PC-3 (cell line): Measurements from ENCODE around the gene ING3. TPM values are rescaled to one million over a fixed set of nuclear protein-coding genes. Genes with fewer than 3 reads are reported as not detected.

Experiments used
- ATAC-seq: fragments of 200-7000 bp; cut with Tn5 transposase; 2 replicates; pipeline ENCODE4 v1.9.1; 2020; ENCODE audit warnings: mild to moderate bottlenecking, moderate library complexity
- BruUV-seq: library from RNA; stranded (reverse); fragments of 400-500 nt; replicated peaks from 2 replicates; lab custom pipeline; 2021; lab: Mats Ljungman, UMichigan
- CTCF ChIA-PET: fragments of 300-600 bp; sonication (Branson Sonifier 250); formaldehyde crosslinking; loops from one replicate; lab custom pipeline; 2022; ENCODE audit warnings: antibody characterized with exemption; lab: Charles Lee
- POLR2A ChIA-PET: fragments of 300-600 bp; sonication (Branson Sonifier 250); formaldehyde crosslinking; loops from one replicate; lab custom pipeline; 2022; ENCODE audit warnings: antibody characterized with exemption; ENCODE audit not compliant: unreplicated experiment; lab: Charles Lee
- DNase-seq: peaks from one replicate; pipeline ENCODE4 v3.0.0-alpha.2; 2015
- H2AFZ ChIP-seq: fragments of 300-600 bp; sonication (generic); 2 replicates; pipeline ENCODE4 v1.6.0; 2016; ENCODE audit warnings: antibody characterized with exemption, low read length
- H3F3A ChIP-seq: fragments of 300-600 bp; sonication (generic); one replicate; pipeline ENCODE4 v1.6.0; 2017; ENCODE audit warnings: antibody characterized with exemption, low read length, control low read depth, mild to moderate bottlenecking; ENCODE audit not compliant: unreplicated experiment
- H3K27ac ChIP-seq: fragments of 300-600 bp; sonication (generic); 2 replicates; pipeline ENCODE4 v1.5.1; 2016; ENCODE audit warnings: mild to moderate bottlenecking, low read length
- H3K27me3 ChIP-seq: fragments of 300-600 bp; sonication (generic); 2 replicates; pipeline ENCODE4 v1.6.1; 2016; ENCODE audit warnings: low read length, mixed read lengths
- H3K36me3 ChIP-seq: fragments of 300-600 bp; sonication (generic); 2 replicates; pipeline ENCODE4 v1.6.1; 2016; ENCODE audit warnings: low read depth, mixed run types, low read length, mixed read lengths
- H3K4me1 ChIP-seq: fragments of 300-600 bp; sonication (generic); 2 replicates; pipeline ENCODE4 v1.5.1; 2016; ENCODE audit warnings: low read length; ENCODE audit not compliant: insufficient read depth
- H3K4me2 ChIP-seq: fragments of 300-600 bp; sonication (generic); 2 replicates; pipeline ENCODE4 v1.6.0; 2016; ENCODE audit warnings: low read length
- H3K4me3 ChIP-seq: fragments of 300-600 bp; sonication (generic); 2 replicates; pipeline ENCODE4 v1.5.1; 2016; ENCODE audit warnings: mild to moderate bottlenecking, low read length, mixed read lengths
- H3K79me2 ChIP-seq: fragments of 300-600 bp; sonication (generic); 2 replicates; pipeline ENCODE4 v1.6.1; 2017; ENCODE audit warnings: low read length, mixed read lengths
- H3K9ac ChIP-seq: fragments of 300-600 bp; sonication (generic); 2 replicates; pipeline ENCODE4 v1.6.0; 2016; ENCODE audit warnings: mild to moderate bottlenecking, low read length
- H3K9me2 ChIP-seq: fragments of 300-600 bp; sonication (generic); replicated peaks from 2 replicates; pipeline ENCODE4 v1.6.1; 2016; ENCODE audit warnings: mixed run types, low read length, mixed read lengths
- H3K9me3 ChIP-seq: fragments of 300-600 bp; sonication (generic); 2 replicates; pipeline ENCODE4 v1.6.1; 2016; ENCODE audit warnings: low read length, mixed read lengths
- H4K20me1 ChIP-seq: fragments of 300-600 bp; sonication (generic); 2 replicates; pipeline ENCODE4 v1.6.1; 2016; ENCODE audit warnings: low read length, mixed read lengths
- EZH2 ChIP-seq: fragments of 300-600 bp; sonication (generic); IDR thresholded peaks from one replicate; pipeline ENCODE4 v1.6.1; 2017; ENCODE audit warnings: antibody characterized with exemption, mild to moderate bottlenecking, low read length; ENCODE audit not compliant: unreplicated experiment
- EZH2phosphoT487 ChIP-seq: fragments of 300-600 bp; sonication (generic); IDR thresholded peaks from 2 replicates; pipeline ENCODE4 v1.6.1; 2018; ENCODE audit warnings: mild to moderate bottlenecking, antibody characterized with exemption, low read length, borderline replicate concordance
- intact Hi-C: fragments of 100-400 bp; cut with micrococcal nuclease; formaldehyde crosslinking; loops from 2 replicates; pipeline ENCODE4 v1.9.0; 2023
- total RNA-seq: library from RNA; depleted of rRNA; stranded (reverse); fragments of >200 nt; gene quantifications from 2 replicates; pipeline ENCODE4 v1.2.3, GENCODE V29; 2014
- TF ChIP-seq, protein P1 (sequence below): fragments of 300-600 bp; sonication (generic); conservative IDR thresholded peaks from 2 replicates; pipeline ENCODE4 v1.5.1; 2017; ENCODE audit warnings: antibody characterized with exemption, low read depth, mild to moderate bottlenecking, low read length

Gene ING3
- total RNA-seq, 1 experiment from 2014 or later = 12.8 TPM

DNA sequence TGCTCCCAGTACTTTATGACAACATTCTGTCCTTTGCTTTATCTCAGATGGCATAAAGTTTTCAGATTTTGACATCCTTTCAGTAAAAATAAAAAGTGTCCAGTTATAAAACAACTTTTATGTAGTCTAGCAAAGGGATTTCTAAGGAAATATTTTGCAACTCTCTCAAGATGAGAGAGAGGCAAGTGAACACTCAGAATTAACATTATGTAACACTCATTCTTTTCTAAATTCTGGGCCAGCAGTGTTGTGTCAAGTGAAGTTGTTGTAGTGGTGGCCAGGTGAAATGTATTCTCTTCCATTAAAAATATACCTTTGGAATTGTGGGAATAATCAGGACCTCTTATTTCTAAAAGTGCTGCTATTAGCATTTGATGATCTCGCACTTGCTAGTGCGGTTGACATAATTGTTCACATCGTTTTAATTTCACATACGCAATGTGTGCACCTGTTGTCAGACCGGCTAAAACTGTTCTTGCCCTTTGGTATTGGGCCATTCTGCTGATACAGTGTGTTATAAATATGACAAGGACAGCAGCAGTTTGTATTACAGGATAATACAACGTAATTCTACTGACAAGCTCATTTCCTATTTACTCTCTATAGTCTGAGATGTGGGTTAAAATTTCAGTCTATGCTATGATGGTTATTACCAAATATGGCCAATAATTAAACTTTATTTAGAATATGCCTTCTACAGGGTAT is 61.7 kb downstream of the ING3 start:
- H3K79me2 ChIP-seq = no peaks in the 10 kb centered on the region
- no peaks in the 10 kb centered on the region for H3K9me3 ChIP-seq
- intact Hi-C loops = no loop called here
- ChIA-PET CTCF (no interaction called here), POLR2A (no interaction called here)
- H3K4me1 ChIP-seq = peaks cover 10% of the 10 kb centered on the region; the same call in 1 of the 2 replicates
- no peak overlapping the region for H3K4me2 ChIP-seq
- H3K27me3 ChIP-seq = no peaks in the 10 kb centered on the region
- no peaks in the 10 kb centered on the region for H3K9me2 ChIP-seq
- H3K36me3 ChIP-seq = no peaks in the 10 kb centered on the region
- no peaks in the 10 kb centered on the region for H3F3A ChIP-seq
- BruUV-seq = no TSS peak
- TF ChIP-seq EZH2phosphoT487 (no peak), EZH2 (no peak)
- TF ChIP-seq, protein P1, sequence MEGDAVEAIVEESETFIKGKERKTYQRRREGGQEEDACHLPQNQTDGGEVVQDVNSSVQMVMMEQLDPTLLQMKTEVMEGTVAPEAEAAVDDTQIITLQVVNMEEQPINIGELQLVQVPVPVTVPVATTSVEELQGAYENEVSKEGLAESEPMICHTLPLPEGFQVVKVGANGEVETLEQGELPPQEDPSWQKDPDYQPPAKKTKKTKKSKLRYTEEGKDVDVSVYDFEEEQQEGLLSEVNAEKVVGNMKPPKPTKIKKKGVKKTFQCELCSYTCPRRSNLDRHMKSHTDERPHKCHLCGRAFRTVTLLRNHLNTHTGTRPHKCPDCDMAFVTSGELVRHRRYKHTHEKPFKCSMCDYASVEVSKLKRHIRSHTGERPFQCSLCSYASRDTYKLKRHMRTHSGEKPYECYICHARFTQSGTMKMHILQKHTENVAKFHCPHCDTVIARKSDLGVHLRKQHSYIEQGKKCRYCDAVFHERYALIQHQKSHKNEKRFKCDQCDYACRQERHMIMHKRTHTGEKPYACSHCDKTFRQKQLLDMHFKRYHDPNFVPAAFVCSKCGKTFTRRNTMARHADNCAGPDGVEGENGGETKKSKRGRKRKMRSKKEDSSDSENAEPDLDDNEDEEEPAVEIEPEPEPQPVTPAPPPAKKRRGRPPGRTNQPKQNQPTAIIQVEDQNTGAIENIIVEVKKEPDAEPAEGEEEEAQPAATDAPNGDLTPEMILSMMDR = no peak
- no peak for DNase-seq
- H4K20me1 ChIP-seq = no peaks in the 10 kb centered on the region
- H3K4me3 ChIP-seq = no peak overlapping the region
- no peak for ATAC-seq
- no peak overlapping the region for H3K27ac ChIP-seq
- no peak overlapping the region for H3K9ac ChIP-seq
- no peak overlapping the region for H2AFZ ChIP-seq

DNA sequence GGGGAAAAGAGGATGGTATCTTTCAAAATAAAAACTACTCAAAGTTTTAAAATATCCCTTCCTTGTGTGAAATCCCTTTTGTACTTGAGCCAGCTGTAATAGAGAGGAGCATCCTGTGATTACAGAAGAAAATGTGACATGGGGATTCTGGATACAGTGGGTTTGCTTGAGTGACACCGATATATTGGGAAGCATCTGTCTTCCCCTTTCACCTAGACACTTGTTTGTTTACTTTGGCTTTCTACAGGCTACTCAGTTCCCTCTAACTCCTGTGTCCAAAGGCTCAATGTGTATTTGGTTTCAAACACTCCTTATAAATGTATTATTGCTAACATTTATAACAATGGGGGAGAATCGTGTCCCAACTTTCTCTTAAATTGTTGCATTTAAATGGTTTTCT is 62.3 kb downstream of the ING3 start:
- Histone ChIP-seq H3K9me3 (no peaks in the 10 kb centered on the region), H3F3A (no peaks in the 10 kb centered on the region), H3K4me3 (no peak overlapping the region), H3K27me3 (no peaks in the 10 kb centered on the region), H3K27ac (no peak overlapping the region), H4K20me1 (no peaks in the 10 kb centered on the region), H3K9me2 (no peaks in the 10 kb centered on the region), H3K36me3 (no peaks in the 10 kb centered on the region), H3K79me2 (no peaks in the 10 kb centered on the region), H2AFZ (no peak overlapping the region), H3K4me2 (no peak overlapping the region), H3K9ac (no peak overlapping the region), H3K4me1 (peaks cover 10% of the 10 kb centered on the region; the same call in 1 of the 2 replicates)
- DNase-seq = no peak
- ChIA-PET CTCF (no interaction called here), POLR2A (interaction anchor here (0.7 kb wide), 1 partner anchor 1090 kb away, joined by 3 read pairs; no protein-coding TSS in a partner anchor)
- no peak for ATAC-seq
- no TSS peak for BruUV-seq
- TF ChIP-seq, protein P1 = no peak
- TF ChIP-seq EZH2phosphoT487 (no peak), EZH2 (no peak)
- intact Hi-C loops = no loop called here

DNA sequence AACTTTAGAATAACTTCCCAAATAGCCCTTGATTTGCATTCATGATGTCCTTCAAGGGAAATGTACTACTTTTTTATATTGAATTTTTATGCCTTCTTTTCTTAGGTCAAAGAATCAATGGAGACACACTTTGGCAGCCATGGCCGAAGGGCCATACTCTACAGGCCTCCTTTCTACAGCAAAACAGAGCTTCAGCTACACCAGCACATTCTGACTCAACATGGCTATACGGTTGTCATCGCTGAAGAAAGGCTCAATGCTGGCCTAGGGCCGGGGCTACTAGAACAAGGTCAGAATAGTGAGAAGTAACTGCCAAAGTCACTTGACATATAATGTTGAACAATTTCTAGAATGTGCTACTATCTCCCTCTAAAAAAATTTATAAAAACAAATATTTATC is 65.0 kb downstream of the ING3 start:
- Histone ChIP-seq H3K4me2 (no peak overlapping the region), H3K9me2 (no peaks in the 10 kb centered on the region), H3K27ac (no peak overlapping the region), H3K9ac (no peak overlapping the region), H4K20me1 (no peaks in the 10 kb centered on the region), H3K9me3 (no peaks in the 10 kb centered on the region), H3F3A (no peaks in the 10 kb centered on the region), H3K79me2 (no peaks in the 10 kb centered on the region), H2AFZ (no peak overlapping the region), H3K36me3 (no peaks in the 10 kb centered on the region), H3K4me3 (no peak overlapping the region), H3K27me3 (no peaks in the 10 kb centered on the region), H3K4me1 (peaks cover 20% of the 10 kb centered on the region)
- CTCF ChIA-PET = interaction anchor here (0.6 kb wide), 1 partner anchor 17 kb away, joined by 3 read pairs; no protein-coding TSS in a partner anchor
- no peak for TF ChIP-seq EZH2phosphoT487
- TF ChIP-seq, protein P1 = no peak
- no peak for TF ChIP-seq EZH2
- intact Hi-C loops = no loop called here
- ATAC-seq (no peak), DNase-seq (no peak)
- POLR2A ChIA-PET = no interaction called here
- no TSS peak for BruUV-seq
